ENCODE results near the gene MAP3K14. TPM values are rescaled to one million over a fixed set of nuclear protein-coding genes. Genes with fewer than 3 reads are reported as not detected.

The MAP3K14 gene
- total and polyA plus RNA-seq, 2 experiments from 2014 or later: 2.3 to 3.0 TPM

DNA sequence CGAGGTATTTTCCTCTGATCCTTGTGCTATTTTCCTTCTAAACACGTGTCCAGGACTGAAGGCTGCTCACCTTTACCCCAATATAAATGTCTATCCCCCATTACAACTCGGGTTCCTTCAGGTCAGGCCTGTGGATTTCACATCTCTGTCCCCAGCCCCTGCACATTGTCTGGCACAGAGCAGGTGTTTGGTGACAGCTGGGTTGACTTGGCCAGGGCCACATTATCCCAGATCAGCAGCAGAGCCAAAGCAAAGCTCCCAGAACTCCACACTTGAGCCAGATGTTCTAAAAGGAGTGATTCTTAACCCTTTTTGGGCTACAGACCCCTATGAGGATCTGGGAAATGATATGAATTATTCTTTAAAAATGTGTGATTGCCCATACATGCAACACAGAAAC lies 36.9 kb downstream of the MAP3K14 start:
- TF ChIP-seq EZH2phosphoT487 (IDR thresholded peaks at IDR 0.05; ENCODE audit: low read depth, severe bottlenecking, unreplicated experiment): no peak
- TF ChIP-seq, protein P1, sequence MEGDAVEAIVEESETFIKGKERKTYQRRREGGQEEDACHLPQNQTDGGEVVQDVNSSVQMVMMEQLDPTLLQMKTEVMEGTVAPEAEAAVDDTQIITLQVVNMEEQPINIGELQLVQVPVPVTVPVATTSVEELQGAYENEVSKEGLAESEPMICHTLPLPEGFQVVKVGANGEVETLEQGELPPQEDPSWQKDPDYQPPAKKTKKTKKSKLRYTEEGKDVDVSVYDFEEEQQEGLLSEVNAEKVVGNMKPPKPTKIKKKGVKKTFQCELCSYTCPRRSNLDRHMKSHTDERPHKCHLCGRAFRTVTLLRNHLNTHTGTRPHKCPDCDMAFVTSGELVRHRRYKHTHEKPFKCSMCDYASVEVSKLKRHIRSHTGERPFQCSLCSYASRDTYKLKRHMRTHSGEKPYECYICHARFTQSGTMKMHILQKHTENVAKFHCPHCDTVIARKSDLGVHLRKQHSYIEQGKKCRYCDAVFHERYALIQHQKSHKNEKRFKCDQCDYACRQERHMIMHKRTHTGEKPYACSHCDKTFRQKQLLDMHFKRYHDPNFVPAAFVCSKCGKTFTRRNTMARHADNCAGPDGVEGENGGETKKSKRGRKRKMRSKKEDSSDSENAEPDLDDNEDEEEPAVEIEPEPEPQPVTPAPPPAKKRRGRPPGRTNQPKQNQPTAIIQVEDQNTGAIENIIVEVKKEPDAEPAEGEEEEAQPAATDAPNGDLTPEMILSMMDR (IDR thresholded peaks at IDR 0.05; ENCODE audit: poor library complexity): no peak
- no peak for TF ChIP-seq EZH2 (IDR thresholded peaks at IDR 0.05; ENCODE audit: borderline replicate concordance)
- Histone ChIP-seq H3K4me3 (no peak overlapping the region), H3K27me3 (no peaks in the 10 kb centered on the region), H3K79me2 (no peaks in the 10 kb centered on the region), H3K4me1 (ENCODE audit: insufficient read depth) (peaks cover 5% of the 10 kb centered on the region), H4K20me1 (ENCODE audit: insufficient read depth, poor library complexity, severe bottlenecking) (no peaks in the 10 kb centered on the region), H3K9me3 (ENCODE audit: low read depth) (no peaks in the 10 kb centered on the region), H2AFZ (no peak overlapping the region), H3K27ac (no peak overlapping the region), H3K36me3 (replicated peaks; ENCODE audit: insufficient read depth, low read depth) (no peaks in the 10 kb centered on the region), H3K9me2 (replicated peaks; ENCODE audit: insufficient read depth) (no peaks in the 10 kb centered on the region), H3K4me2 (no peak overlapping the region)
- WGBS (ENCODE audit: low lambda C conversion rate, missing lambda C conversion rate): 75% methylated on average over 3 of the region's 3 CpGs
- DNase-seq (ENCODE audit: low spot score): no peak

DNA sequence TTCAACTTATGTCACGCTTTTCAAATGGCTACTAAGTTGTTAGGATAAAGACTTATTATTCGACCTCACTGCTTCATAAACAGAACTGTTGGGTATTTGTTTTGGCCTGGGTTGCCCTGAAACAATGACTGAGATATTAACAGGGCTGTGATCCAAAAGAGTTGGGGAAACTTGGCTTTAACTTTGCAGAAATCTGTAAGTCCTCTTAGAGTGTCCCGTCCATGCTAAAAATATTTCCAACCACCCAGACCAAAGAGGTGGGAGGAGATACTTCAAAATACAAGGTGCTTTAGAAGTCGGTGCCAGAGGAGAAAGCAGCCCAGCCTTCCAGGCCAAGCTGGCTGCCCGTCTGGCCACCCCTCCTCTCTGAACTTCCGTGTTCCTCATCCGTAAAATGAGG lies 38.8 kb downstream of the MAP3K14 start:
- WGBS (ENCODE audit: low lambda C conversion rate, missing lambda C conversion rate): 86% methylated on average over 7 of the region's 7 CpGs
- H3K36me3 ChIP-seq (replicated peaks; ENCODE audit: insufficient read depth, low read depth): no peaks in the 10 kb centered on the region
- H3K4me2 ChIP-seq: no peak overlapping the region
- H4K20me1 ChIP-seq (ENCODE audit: insufficient read depth, poor library complexity, severe bottlenecking): no peaks in the 10 kb centered on the region
- H3K9me2 ChIP-seq (replicated peaks; ENCODE audit: insufficient read depth): no peaks in the 10 kb centered on the region
- TF ChIP-seq EZH2phosphoT487 (IDR thresholded peaks at IDR 0.05; ENCODE audit: low read depth, severe bottlenecking, unreplicated experiment) (no peak), EZH2 (IDR thresholded peaks at IDR 0.05; ENCODE audit: borderline replicate concordance) (no peak)
- TF ChIP-seq, protein P1 (IDR thresholded peaks at IDR 0.05; ENCODE audit: poor library complexity): no peak
- H2AFZ ChIP-seq: no peak overlapping the region
- H3K4me1 ChIP-seq (ENCODE audit: insufficient read depth): peaks cover 5% of the 10 kb centered on the region
- no peak for DNase-seq (ENCODE audit: low spot score)
- H3K4me3 ChIP-seq: no peak overlapping the region
- H3K79me2 ChIP-seq: no peaks in the 10 kb centered on the region
- H3K27ac ChIP-seq: no peak overlapping the region
- H3K9me3 ChIP-seq (ENCODE audit: low read depth): no peaks in the 10 kb centered on the region
- no peaks in the 10 kb centered on the region for H3K27me3 ChIP-seq

DNA sequence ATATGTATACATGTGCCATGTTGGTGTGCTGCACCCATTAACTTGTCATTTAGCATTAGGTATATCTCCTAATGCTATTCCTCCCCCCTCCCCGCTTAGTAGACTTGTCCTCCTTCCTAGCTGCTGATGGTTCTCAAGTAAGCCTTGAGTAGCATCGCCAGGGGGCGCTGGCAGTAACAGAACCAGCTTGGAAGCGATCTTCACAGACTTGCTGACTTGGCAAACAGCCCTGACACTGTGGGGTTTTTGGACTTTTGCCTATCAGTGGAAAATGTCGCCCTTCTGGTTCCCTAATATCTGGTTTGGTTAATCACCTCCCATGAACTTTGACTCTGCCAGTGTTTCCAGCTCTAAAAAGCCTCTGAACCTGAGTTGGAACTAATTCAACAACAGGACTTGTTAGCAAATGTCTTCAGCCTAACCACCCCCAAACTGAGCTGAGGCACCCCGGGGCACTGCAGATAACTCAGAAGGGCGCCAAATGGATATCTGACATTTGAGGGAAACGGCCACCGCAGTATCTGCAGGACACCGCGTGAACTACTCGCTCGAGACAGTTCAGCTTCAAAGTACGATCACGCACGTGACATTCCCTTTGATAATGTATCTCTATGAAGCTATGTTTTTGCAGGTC lies 39.5 kb downstream of the MAP3K14 start:
- Histone ChIP-seq H3K4me2 (peak overlapping the region; percentile 37), H3K9me3 (ENCODE audit: low read depth) (no peaks in the 10 kb centered on the region), H3K79me2 (no peaks in the 10 kb centered on the region), H3K36me3 (replicated peaks; ENCODE audit: insufficient read depth, low read depth) (no peaks in the 10 kb centered on the region), H4K20me1 (ENCODE audit: insufficient read depth, poor library complexity, severe bottlenecking) (no peaks in the 10 kb centered on the region), H3K9me2 (replicated peaks; ENCODE audit: insufficient read depth) (no peaks in the 10 kb centered on the region), H3K27me3 (no peaks in the 10 kb centered on the region), H3K4me3 (no peak overlapping the region), H3K4me1 (ENCODE audit: insufficient read depth) (peaks cover 5% of the 10 kb centered on the region), H3K27ac (no peak overlapping the region), H2AFZ (no peak overlapping the region)
- 42% methylated on average over 16 of the region's 16 CpGs for WGBS (ENCODE audit: low lambda C conversion rate, missing lambda C conversion rate)
- DNase-seq (ENCODE audit: low spot score): peak; percentile 96
- TF ChIP-seq EZH2phosphoT487 (IDR thresholded peaks at IDR 0.05; ENCODE audit: low read depth, severe bottlenecking, unreplicated experiment) (no peak), EZH2 (IDR thresholded peaks at IDR 0.05; ENCODE audit: borderline replicate concordance) (no peak)
- TF ChIP-seq, protein P1 (IDR thresholded peaks at IDR 0.05; ENCODE audit: poor library complexity): peak; percentile 87
